Astrocyte (in vitro differentiated cells and primary cell): ENCODE results near the gene SYT7. TPM values are rescaled to one million over a fixed set of nuclear protein-coding genes. Genes with fewer than 3 reads are reported as not detected.

Experiments used
- DNase-seq: peaks from one replicate; pipeline ENCODE4 v3.0.0-alpha.2; 2010; ENCODE audit warnings: low read depth
- FAIRE-seq: peaks from 2 replicates; lab custom pipeline; 2011; peaks lifted over from hg19 to GRCh38; lab: Jason Lieb, UNC
- H2AFZ ChIP-seq: 2 replicates; pipeline ENCODE4 v1.6.0; 2012; ENCODE audit warnings: low read depth, low read length, inconsistent platforms
- H3K27ac ChIP-seq: 2 replicates; pipeline ENCODE4 v1.5.1; 2011; ENCODE audit warnings: low read depth, low read length, inconsistent platforms
- H3K27me3 ChIP-seq: 2 replicates; pipeline ENCODE4 v1.6.0; 2011; ENCODE audit warnings: low read length, inconsistent platforms; ENCODE audit not compliant: insufficient read depth
- H3K36me3 ChIP-seq: 2 replicates; pipeline ENCODE4 v1.5.1; 2011; ENCODE audit warnings: low read length, inconsistent platforms; ENCODE audit not compliant: insufficient read depth
- H3K4me1 ChIP-seq: 2 replicates; pipeline ENCODE4 v1.5.1; 2011; ENCODE audit warnings: low read length, inconsistent platforms; ENCODE audit not compliant: insufficient read depth
- H3K4me2 ChIP-seq: 2 replicates; pipeline ENCODE4 v1.6.0; 2012; ENCODE audit warnings: low read length, inconsistent platforms
- H3K4me3 ChIP-seq: 2 replicates; pipeline ENCODE4 v1.5.1; 2011; ENCODE audit warnings: low read depth, mild to moderate bottlenecking, low read length, inconsistent platforms; ENCODE audit not compliant: insufficient read depth
- H3K79me2 ChIP-seq: 2 replicates; pipeline ENCODE4 v1.6.0; 2012; ENCODE audit warnings: mild to moderate bottlenecking, low read length, inconsistent platforms; ENCODE audit not compliant: insufficient read depth
- H3K9ac ChIP-seq: 2 replicates; pipeline ENCODE4 v1.6.0; 2012; ENCODE audit warnings: mild to moderate bottlenecking, low read length, inconsistent platforms
- H3K9me3 ChIP-seq: 2 replicates; pipeline ENCODE4 v1.5.1; 2012; ENCODE audit warnings: low read depth, mild to moderate bottlenecking, low read length, inconsistent platforms; ENCODE audit not compliant: insufficient read depth
- H4K20me1 ChIP-seq: 2 replicates; pipeline ENCODE4 v1.6.0; 2012; ENCODE audit warnings: low read length, inconsistent platforms; ENCODE audit not compliant: insufficient read depth
- H3K27ac Mint-ChIP-seq: one replicate; pipeline ENCODE4 v1.8.0; 2021; ENCODE audit warnings: mild to moderate bottlenecking, mixed read lengths; ENCODE audit not compliant: unreplicated experiment
- H3K27me3 Mint-ChIP-seq: one replicate; pipeline ENCODE4 v1.8.0; 2021; ENCODE audit warnings: low read depth, mixed read lengths; ENCODE audit not compliant: unreplicated experiment
- H3K36me3 Mint-ChIP-seq: one replicate; pipeline ENCODE4 v1.8.0; 2021; ENCODE audit warnings: low read depth, mixed read lengths; ENCODE audit not compliant: unreplicated experiment
- H3K4me1 Mint-ChIP-seq: one replicate; pipeline ENCODE4 v1.8.0; 2021; ENCODE audit warnings: low read depth, mixed read lengths; ENCODE audit not compliant: unreplicated experiment
- H3K4me3 Mint-ChIP-seq: one replicate; pipeline ENCODE4 v1.8.0; 2021; ENCODE audit warnings: mild to moderate bottlenecking, moderate library complexity, mixed read lengths; ENCODE audit not compliant: unreplicated experiment
- H3K9me3 Mint-ChIP-seq: one replicate; pipeline ENCODE4 v1.8.0; 2021; ENCODE audit warnings: mild to moderate bottlenecking, mixed read lengths; ENCODE audit not compliant: unreplicated experiment
- CTCF ChIP-seq: IDR thresholded peaks from 2 replicates; pipeline ENCODE4 v1.5.1; 2011; ENCODE audit warnings: low read depth, mild to moderate bottlenecking, inconsistent platforms, low read length, moderate library complexity; ENCODE audit not compliant: insufficient read depth
- EZH2 ChIP-seq: IDR thresholded peaks from 2 replicates; pipeline ENCODE4 v1.6.1; 2012; ENCODE audit warnings: mild to moderate bottlenecking, low read length, inconsistent platforms; ENCODE audit not compliant: insufficient read depth
- total RNA-seq: library from RNA; stranded (reverse); gene quantifications from 2 replicates; pipeline ENCODE4 v1.2.1, GENCODE V29; 2021

The SYT7 gene
- total RNA-seq, 1 donor from 2014 or later = 3.7 TPM

- H4K20me1 ChIP-seq = peaks cover 6% of the 10 kb centered on the region
- Mint-ChIP-seq H3K4me1 (no peaks in the 10 kb centered on the region), H3K27me3 (peaks cover 71% of the 10 kb centered on the region), H3K36me3 (no peaks in the 10 kb centered on the region), H3K9me3 (no peaks in the 10 kb centered on the region), H3K27ac (no peak overlapping the region), H3K4me3 (no peak overlapping the region)
- no peak overlapping the region for H3K9ac ChIP-seq
- no peaks in the 10 kb centered on the region for H3K36me3 ChIP-seq
- DNase-seq = no peak
- no peak overlapping the region for H3K4me3 ChIP-seq
- no peak for FAIRE-seq
- no peak overlapping the region for H3K4me2 ChIP-seq
- TF ChIP-seq EZH2 (no peak), CTCF (no peak)
- no peak overlapping the region for H2AFZ ChIP-seq
- H3K27me3 ChIP-seq = peaks cover 48% of the 10 kb centered on the region
- H3K4me1 ChIP-seq = no peaks in the 10 kb centered on the region
- no peaks in the 10 kb centered on the region for H3K79me2 ChIP-seq
- no peaks in the 10 kb centered on the region for H3K9me3 ChIP-seq
- no peak overlapping the region for H3K27ac ChIP-seq
Measured at GRCh38 chr11:61575886-61576861, 4.7 kb downstream of the SYT7 start.

DNA sequence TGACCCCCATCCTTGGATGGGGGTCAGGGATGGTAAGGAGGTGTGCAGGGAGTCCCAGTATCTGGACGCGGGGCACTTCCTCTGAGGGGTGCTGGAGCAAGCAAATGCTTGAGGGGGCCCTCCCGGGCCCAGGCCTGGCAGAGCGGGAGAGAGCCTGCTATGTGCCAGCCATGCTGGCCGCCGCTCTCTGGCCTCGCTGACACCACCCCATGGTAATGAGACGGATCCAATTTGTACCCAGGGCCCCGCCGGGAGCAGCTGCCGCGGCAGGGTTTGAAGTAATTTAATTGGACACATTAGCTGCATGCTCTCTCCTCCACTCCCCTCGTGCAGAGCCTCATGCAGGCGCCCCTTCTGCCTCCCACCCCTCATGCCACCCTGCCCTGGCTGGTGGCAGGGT, 6.3 kb downstream of the SYT7 start:
- Mint-ChIP-seq H3K27ac (no peak overlapping the region), H3K36me3 (no peaks in the 10 kb centered on the region), H3K4me3 (no peak overlapping the region), H3K4me1 (no peaks in the 10 kb centered on the region), H3K9me3 (no peaks in the 10 kb centered on the region), H3K27me3 (peaks cover 78% of the 10 kb centered on the region)
- Histone ChIP-seq H4K20me1 (peaks cover 3% of the 10 kb centered on the region), H3K36me3 (no peaks in the 10 kb centered on the region), H3K27me3 (peaks cover 50% of the 10 kb centered on the region), H3K4me3 (no peak overlapping the region), H3K9ac (no peak overlapping the region), H3K27ac (no peak overlapping the region), H3K9me3 (no peaks in the 10 kb centered on the region), H2AFZ (no peak overlapping the region), H3K4me2 (no peak overlapping the region), H3K79me2 (no peaks in the 10 kb centered on the region), H3K4me1 (no peaks in the 10 kb centered on the region)
- TF ChIP-seq CTCF (no peak), EZH2 (no peak)
- no peak for FAIRE-seq
- DNase-seq = no peak

- no peaks in the 10 kb centered on the region for H3K79me2 ChIP-seq
- Mint-ChIP-seq H3K9me3 (no peaks in the 10 kb centered on the region), H3K36me3 (no peaks in the 10 kb centered on the region), H3K27me3 (peaks cover 79% of the 10 kb centered on the region), H3K27ac (no peak overlapping the region), H3K4me3 (no peak overlapping the region), H3K4me1 (peaks cover 2% of the 10 kb centered on the region)
- H3K4me3 ChIP-seq = no peak overlapping the region
- no peak overlapping the region for H3K4me2 ChIP-seq
- no peak overlapping the region for H3K9ac ChIP-seq
- FAIRE-seq (no peak), DNase-seq (no peak)
- H4K20me1 ChIP-seq = no peaks in the 10 kb centered on the region
- no peaks in the 10 kb centered on the region for H3K9me3 ChIP-seq
- H3K27ac ChIP-seq = no peak overlapping the region
- TF ChIP-seq CTCF (no peak), EZH2 (no peak)
- H3K36me3 ChIP-seq = no peaks in the 10 kb centered on the region
- H2AFZ ChIP-seq = no peak overlapping the region
- H3K4me1 ChIP-seq = no peaks in the 10 kb centered on the region
- H3K27me3 ChIP-seq = peaks cover 45% of the 10 kb centered on the region
Measured at GRCh38 chr11:61572913-61573312, 8.0 kb downstream of the SYT7 start.
